Activated CD4-positive, alpha-beta T cell treated with anti-CD3 and anti-CD28 coated beads for 4 hours (primary cell): ENCODE results near the gene RANBP3L.
"Not testable (repeated sequence)": the region's sequence is repeated elsewhere in the genome, so short reads cannot be mapped to it uniquely, and the experiment has no call there.

Experiments
- DNase-seq, 2 donors: peaks; one replicate each; pipeline ENCODE4 v3.0.0-alpha.2; 2020

The RANBP3L gene

GRCh38 chr5:36285837-36286615, 15.7 kb downstream of the RANBP3L start:
- DNase-seq, result no peak

DNA sequence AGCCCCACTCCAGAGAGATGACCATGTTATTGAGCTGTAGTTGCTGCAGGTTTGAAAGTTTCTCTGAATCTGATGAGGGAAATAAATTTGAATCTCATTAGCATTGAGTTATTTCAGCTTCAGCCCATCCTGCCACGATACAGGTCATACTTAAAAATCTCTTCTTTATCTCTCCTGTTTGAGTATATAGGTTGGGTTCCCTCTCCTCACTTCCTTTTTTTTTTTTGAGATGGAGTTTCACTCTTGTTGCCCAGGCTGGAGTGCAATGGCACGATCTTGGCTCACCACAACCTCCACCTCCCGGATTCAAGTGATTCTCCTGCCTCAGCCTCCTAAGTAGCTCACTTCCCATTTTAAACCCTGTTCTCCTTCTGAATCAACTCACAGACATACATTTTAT, 17.9 kb downstream of the RANBP3L start:
- DNase-seq, result not testable (repeated sequence)

DNA sequence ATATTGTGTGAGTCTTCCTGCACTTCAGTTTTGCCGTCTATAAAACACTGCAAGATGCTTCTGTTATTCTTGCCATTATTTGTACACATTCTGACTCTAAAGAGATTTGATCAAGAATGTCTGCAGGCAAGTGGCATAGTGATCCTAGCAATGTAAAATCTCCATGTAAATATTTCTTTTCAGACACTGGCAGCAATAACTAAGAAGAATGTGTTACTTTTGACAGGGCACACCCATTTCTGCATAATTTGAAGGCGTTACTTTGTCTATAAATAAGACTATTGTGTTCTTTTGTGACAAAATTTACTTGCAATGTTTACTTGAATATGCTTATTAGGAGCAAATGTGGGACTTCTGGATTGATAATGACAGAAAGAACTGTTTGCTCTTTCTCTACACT, 20.1 kb downstream of the RANBP3L start:
- DNase-seq, result no peak

GRCh38 chr5:36279054-36279698, 22.5 kb downstream of the RANBP3L start:
- no peak for DNase-seq

DNA sequence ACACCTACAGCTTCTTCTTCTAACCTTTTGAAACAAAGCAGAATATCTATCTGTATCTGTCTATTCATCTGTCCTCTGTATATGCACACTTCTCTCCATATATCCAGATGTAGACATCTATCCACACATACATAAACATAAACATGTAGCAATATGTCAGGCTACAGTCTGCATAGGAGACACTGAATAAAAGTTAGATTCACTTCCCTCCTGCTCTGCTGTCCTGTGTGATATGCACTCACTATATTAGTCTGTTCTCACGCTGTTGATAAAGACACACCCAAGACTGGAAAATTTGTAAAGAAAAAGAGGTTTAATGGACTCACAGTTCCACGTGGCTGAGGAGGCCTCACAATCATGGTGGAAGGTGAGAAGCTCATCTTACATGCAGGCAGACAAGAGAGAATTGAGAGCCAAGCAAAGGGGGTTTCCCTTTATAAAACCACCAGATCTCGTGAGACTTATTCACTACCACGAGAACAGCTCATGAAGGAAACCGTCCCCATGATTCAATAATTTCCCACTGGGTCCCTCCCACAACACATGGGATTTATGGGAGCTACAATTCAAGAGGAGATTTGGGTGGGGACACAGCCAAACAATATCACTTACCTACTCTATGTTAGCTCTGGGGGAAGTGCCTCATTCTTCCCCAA, 24.1 kb downstream of the RANBP3L start:
- no peak for DNase-seq

DNA sequence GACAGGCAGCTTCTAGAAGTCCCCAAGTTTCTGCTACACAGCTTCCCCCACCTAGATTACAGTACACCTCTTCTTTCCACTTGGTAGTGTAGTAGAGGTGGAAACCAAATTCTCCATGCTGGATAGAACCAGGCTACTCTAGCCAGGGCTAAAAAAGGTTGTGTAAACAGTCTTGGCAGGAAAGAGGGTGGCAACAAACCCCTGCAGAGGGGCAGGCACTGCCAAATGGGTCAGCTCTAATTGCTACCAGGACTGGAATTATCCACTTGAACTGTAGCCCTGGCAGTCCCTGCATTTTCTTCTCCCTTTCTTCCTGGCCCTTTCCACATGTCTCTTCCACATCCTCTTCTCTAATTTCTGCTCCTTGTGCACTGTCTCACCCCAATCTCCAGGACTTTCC, 24.8 kb downstream of the RANBP3L start:
- no peak for DNase-seq

DNA sequence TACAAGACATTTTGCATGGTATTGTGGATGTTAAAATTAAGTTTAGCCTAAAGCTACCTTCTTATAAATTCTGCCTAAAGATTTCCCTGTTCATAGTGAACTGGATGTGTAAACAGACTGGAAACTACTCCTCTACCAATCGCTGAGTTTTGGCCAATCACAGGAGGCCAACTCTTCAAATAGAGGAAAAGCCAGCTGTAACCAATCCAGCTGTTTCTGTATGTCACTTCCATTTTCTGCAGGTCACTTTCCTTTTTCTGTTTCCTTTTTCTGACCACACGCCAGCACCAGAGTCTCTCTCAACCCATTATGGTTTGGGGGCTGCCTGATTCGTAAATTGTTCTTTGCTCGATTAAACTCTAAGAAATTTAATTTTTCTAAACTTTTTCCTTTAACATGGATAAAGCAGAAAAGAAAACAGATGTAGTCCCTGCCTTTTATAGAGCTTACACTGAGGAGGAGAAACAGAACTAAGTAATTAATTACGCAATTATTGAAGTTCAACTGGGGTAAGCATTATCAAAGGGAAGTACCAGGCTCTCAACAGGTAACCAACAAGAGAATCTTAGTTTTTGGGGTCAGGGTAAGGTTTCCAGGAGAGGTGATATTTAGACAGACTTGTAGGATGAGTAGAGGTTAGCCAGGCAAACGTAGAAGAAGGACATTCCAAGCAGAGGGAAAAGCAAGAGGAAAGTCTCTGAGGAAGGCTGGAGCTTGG, 27.7 kb downstream of the RANBP3L start:
- DNase-seq, result no peak

DNA sequence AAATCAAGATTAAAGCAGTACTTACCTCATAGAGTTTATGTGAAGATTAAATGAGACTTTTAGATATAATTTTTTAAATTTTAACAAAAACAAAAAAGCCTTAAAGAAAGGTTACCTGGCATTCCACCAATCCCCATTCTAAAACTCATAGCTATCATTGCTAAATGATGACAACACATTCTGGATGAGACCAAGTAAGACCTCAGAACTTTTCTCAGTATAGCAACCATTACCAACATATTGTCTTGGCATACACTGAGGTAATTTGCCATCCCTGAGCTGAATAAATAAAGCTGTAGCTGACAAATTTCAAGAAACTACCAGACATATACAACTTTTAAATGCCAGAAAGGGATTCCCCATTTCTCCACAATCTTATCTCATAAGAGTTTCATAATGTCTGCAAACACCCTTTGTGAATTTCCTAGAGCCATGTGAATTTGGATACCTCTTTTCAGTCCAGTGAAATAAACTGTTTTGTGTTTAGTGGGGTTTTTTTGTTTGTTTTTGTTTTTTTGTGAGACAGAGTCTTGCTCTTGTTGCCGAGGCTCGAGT, 29.5 kb downstream of the RANBP3L start:
- DNase-seq, result no peak

GRCh38 chr5:36270876-36271575, 30.7 kb downstream of the RANBP3L start:
- no peak for DNase-seq

- DNase-seq, result no peak
These were observed 31.5 kb downstream of the RANBP3L start for GRCh38 chr5:36270175-36270574.

GRCh38 chr5:36269478-36269877, 32.2 kb downstream of the RANBP3L start:
- DNase-seq, result no peak

DNA sequence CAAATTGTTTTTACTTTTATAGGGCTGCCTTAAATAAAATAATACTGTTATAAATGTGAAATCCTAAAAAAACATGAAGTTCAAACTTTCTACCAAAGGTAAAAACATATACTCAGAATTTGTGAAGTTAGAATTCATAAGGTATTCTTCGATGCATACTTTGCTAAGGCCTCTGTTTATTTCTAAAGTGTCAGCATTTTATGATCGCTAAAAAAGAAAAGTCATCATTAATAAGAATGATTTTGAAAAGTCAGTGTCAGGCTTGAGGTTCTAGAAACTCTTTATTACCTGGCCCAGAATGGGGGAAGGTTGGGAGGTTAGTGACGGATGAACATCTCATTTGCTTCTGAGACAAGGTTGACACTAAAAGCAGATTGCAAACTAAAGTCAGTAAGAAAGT, 33.8 kb downstream of the RANBP3L start:
- DNase-seq, result no peak

GRCh38 chr5:36264202-36264760, 37.4 kb downstream of the RANBP3L start:
- no peak for DNase-seq

GRCh38 chr5:36261186-36261585, 40.5 kb downstream of the RANBP3L start:
- DNase-seq, result no peak

GRCh38 chr5:36253575-36253974, 48.1 kb downstream of the RANBP3L start:
- DNase-seq, result no peak

DNA sequence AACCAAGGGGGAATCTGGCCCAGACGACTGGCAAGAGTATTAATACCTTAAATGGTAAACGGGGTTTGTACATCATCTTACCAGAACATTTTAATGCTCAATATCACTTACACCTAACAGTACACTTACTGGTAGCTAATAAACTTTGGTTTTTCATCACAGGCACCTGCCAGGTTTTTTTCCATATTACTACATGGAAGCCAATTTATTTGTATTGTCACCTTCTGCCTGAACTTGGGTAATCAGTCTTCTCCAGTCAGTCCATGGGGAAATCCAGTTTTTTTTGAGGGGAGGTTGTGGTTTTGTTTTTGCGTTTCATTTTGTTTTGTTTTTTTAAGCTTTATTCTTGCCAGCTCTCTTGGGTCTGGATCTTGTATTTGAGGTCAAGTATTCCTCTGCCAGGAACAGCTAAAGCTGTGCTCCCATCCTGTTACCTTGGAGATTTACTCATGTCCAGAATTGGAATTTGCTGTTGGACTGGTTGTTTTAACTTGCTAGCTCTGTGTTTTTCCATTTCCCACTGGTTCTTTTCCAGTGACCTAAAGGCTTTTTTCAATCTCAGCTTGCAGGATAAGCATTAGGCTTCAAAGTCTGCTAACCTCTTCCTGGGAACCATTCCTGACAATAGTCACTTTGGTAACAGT, 48.9 kb downstream of the RANBP3L start:
- DNase-seq, result no peak

GRCh38 chr5:36251218-36251617, 50.5 kb downstream of the RANBP3L start:
- DNase-seq, result no peak

DNA sequence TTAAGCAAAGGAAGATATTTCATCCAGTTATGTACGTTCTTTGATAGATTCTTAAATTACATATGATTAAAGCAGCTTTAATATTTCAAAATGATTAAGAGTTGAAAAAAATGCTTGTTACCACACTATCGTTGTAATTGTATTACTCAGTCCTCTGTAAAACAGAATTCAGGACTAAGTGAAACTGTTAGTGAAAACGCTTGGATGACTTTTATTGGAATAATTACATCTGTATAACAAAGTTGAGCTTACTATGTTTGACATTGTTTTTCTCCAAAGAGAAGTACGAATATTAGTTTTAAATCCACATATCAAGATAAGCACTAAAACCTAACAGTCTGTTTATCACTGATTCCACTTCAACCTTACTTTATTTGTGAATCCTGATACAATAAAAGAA, 51.3 kb downstream of the RANBP3L start:
- no peak for DNase-seq

GRCh38 chr5:36246036-36246800, 55.5 kb downstream of the RANBP3L start:
- DNase-seq, result no peak

DNA sequence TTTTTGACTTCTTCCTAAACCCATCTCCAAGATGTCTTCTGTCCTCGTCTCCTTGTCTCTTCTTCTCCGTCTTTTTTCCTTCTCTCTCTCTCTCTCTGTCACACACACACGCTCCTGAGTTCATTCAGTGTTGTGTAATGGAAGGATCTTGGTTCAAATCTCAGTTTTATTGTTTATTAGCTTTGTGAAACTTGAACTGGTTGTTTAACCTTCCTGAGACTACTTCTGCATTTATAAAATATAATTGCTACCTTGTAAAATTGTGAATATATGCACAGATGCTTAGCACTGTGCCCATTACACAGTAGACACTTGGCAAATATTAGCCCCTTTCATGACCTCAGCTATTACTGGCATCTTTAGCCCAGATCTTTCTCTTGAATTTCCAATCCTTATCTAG, 57.6 kb downstream of the RANBP3L start:
- no peak for DNase-seq

- DNase-seq, result no peak
These were observed 58.0 kb downstream of the RANBP3L start for GRCh38 chr5:36243653-36244052.
